ENCODE data around the gene DHRS13. TPM values are rescaled to one million over a fixed set of nuclear protein-coding genes. Genes with fewer than 3 reads are reported as not detected.

DHRS13 gene
- total and polyA plus RNA-seq, 2 donors (not counting 1 experiment from before 2014, with no cell fraction given) = 2.6 to 7.8 TPM

DNA sequence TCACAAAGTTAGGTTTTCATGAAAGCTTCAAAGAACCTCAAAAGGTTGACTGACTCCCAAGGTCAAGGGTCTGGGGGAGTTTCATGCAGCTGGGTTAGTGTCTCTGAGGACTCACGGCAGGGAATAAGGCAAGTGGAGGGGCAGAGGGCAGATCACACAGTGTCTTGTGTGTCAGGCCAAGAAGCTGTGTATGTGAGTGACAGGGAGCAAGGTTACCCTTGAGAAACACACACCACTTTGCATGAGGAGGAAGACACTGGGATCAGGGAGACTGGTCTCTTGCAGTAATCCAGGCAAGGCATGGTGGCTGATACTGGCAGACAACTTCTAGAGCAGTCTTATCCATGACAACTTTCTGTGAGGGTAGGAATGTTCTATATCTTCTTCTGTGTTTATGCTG lies 11.7 kb downstream of the DHRS13 start:
- H3K9ac ChIP-seq (ENCODE audit: insufficient read depth, low read length) = no peak overlapping the region
- no peak overlapping the region for H3K4me2 ChIP-seq (ENCODE audit: extremely low read depth, insufficient read depth, low read length)
- H4K20me1 ChIP-seq (ENCODE audit: control insufficient read depth, extremely low read depth, insufficient read depth, low read length) = no peaks in the 10 kb centered on the region
- H3K36me3 ChIP-seq (ENCODE audit: control insufficient read depth, insufficient read depth, low read length) = peaks cover 3% of the 10 kb centered on the region
- peaks cover 9% of the 10 kb centered on the region for H3K79me2 ChIP-seq (ENCODE audit: control insufficient read depth, insufficient read depth, low read length)
- DNase-seq (ENCODE audit: low read depth in 2 of 2) = no peak
- no peak overlapping the region for H2AFZ ChIP-seq (ENCODE audit: low read length)
- H3K27me3 ChIP-seq (ENCODE audit: control insufficient read depth, insufficient read depth, low read length) = no peaks in the 10 kb centered on the region
- H3K4me1 ChIP-seq (ENCODE audit: control insufficient read depth, extremely low read depth, insufficient read depth, low read length) = peaks cover 6% of the 10 kb centered on the region
- no peaks in the 10 kb centered on the region for H3K9me3 ChIP-seq (ENCODE audit: control insufficient read depth, insufficient read depth, low read depth, low read length)
- TF ChIP-seq CTCF (conservative IDR thresholded peaks at IDR 0.05 in 1 of 2, IDR thresholded peaks at IDR 0.05 in 1 of 2; ENCODE audit: low read depth in 1 of 2, low read length in 2 of 2) (no peak), EZH2 (IDR thresholded peaks at IDR 0.05; ENCODE audit: low read length, missing control alignments) (no peak)
- H3K27ac ChIP-seq (ENCODE audit: insufficient read depth, low read length) = no peak overlapping the region
- no peak overlapping the region for H3K4me3 ChIP-seq (replicated peaks in 1 of 4; ENCODE audit: control extremely low read depth in 1 of 4, insufficient read depth in 1 of 4, low read depth in 3 of 4, low read length in 4 of 4)

- DNase-seq (ENCODE audit: low read depth in 2 of 2) = no peak
- Histone ChIP-seq H3K79me2 (ENCODE audit: control insufficient read depth, insufficient read depth, low read length) (peaks cover 2% of the 10 kb centered on the region), H3K4me2 (ENCODE audit: extremely low read depth, insufficient read depth, low read length) (no peak overlapping the region), H3K4me1 (ENCODE audit: control insufficient read depth, extremely low read depth, insufficient read depth, low read length) (no peaks in the 10 kb centered on the region), H2AFZ (ENCODE audit: low read length) (no peak overlapping the region), H3K27me3 (ENCODE audit: control insufficient read depth, insufficient read depth, low read length) (no peaks in the 10 kb centered on the region), H3K27ac (ENCODE audit: insufficient read depth, low read length) (no peak overlapping the region), H3K9me3 (ENCODE audit: control insufficient read depth, insufficient read depth, low read depth, low read length) (no peaks in the 10 kb centered on the region), H4K20me1 (ENCODE audit: control insufficient read depth, extremely low read depth, insufficient read depth, low read length) (no peaks in the 10 kb centered on the region), H3K9ac (ENCODE audit: insufficient read depth, low read length) (no peak overlapping the region), H3K36me3 (ENCODE audit: control insufficient read depth, insufficient read depth, low read length) (peaks cover 6% of the 10 kb centered on the region), H3K4me3 (replicated peaks in 1 of 4; ENCODE audit: control extremely low read depth in 1 of 4, insufficient read depth in 1 of 4, low read depth in 3 of 4, low read length in 4 of 4) (no peak overlapping the region)
- no peak for TF ChIP-seq EZH2 (IDR thresholded peaks at IDR 0.05; ENCODE audit: low read length, missing control alignments)
- TF ChIP-seq CTCF (conservative IDR thresholded peaks at IDR 0.05 in 1 of 2, IDR thresholded peaks at IDR 0.05 in 1 of 2; ENCODE audit: low read depth in 1 of 2, low read length in 2 of 2) = no peak
Measured at GRCh38 chr17:28889996-28890395, 12.9 kb downstream of the DHRS13 start.

GRCh38 chr17:28888832-28889231 lies 14.0 kb downstream of the DHRS13 start:
- peaks cover 8% of the 10 kb centered on the region for H3K36me3 ChIP-seq (ENCODE audit: control insufficient read depth, insufficient read depth, low read length)

More at GRCh38 chr17:28888832-28889231, 14.0 kb downstream of the DHRS13 start:
- DNase-seq (ENCODE audit: low read depth in 2 of 2) = no peak
- Histone ChIP-seq H3K27me3 (ENCODE audit: control insufficient read depth, insufficient read depth, low read length) (no peaks in the 10 kb centered on the region), H3K79me2 (ENCODE audit: control insufficient read depth, insufficient read depth, low read length) (no peaks in the 10 kb centered on the region), H3K9me3 (ENCODE audit: control insufficient read depth, insufficient read depth, low read depth, low read length) (no peaks in the 10 kb centered on the region), H3K4me1 (ENCODE audit: control insufficient read depth, extremely low read depth, insufficient read depth, low read length) (no peaks in the 10 kb centered on the region), H3K9ac (ENCODE audit: insufficient read depth, low read length) (no peak overlapping the region), H3K27ac (ENCODE audit: insufficient read depth, low read length) (no peak overlapping the region), H3K4me3 (replicated peaks in 1 of 4; ENCODE audit: control extremely low read depth in 1 of 4, insufficient read depth in 1 of 4, low read depth in 3 of 4, low read length in 4 of 4) (no peak overlapping the region), H3K4me2 (ENCODE audit: extremely low read depth, insufficient read depth, low read length) (no peak overlapping the region), H2AFZ (ENCODE audit: low read length) (no peak overlapping the region), H4K20me1 (ENCODE audit: control insufficient read depth, extremely low read depth, insufficient read depth, low read length) (no peaks in the 10 kb centered on the region)
- no peak for TF ChIP-seq EZH2 (IDR thresholded peaks at IDR 0.05; ENCODE audit: low read length, missing control alignments)
- TF ChIP-seq CTCF (conservative IDR thresholded peaks at IDR 0.05 in 1 of 2, IDR thresholded peaks at IDR 0.05 in 1 of 2; ENCODE audit: low read depth in 1 of 2, low read length in 2 of 2) = no peak

Data from fibroblast of lung (primary cell).